Endothelial cell of umbilical vein (primary cell): ENCODE data around the gene A4GNT. TPM values are rescaled to one million over a fixed set of nuclear protein-coding genes. Genes with fewer than 3 reads are reported as not detected.

ENCODE experiments used
- BruUV-seq: library from RNA; stranded (reverse); fragments of 400-500 nt; replicated peaks from 2 replicates; lab custom pipeline; 2021; lab: Mats Ljungman, UMichigan
- CTCF ChIA-PET: fragments of 300-600, 350-600 bp; sonication (Branson Sonifier 250); formaldehyde crosslinking; loops from one replicate; lab custom pipeline; 2021; ENCODE audit warnings: antibody characterized with exemption, inconsistent platforms; lab: Charles Lee
- POLR2A ChIA-PET: fragments of 300-600, 350-600 bp; sonication (Branson Sonifier 250); formaldehyde crosslinking; loops from one replicate; lab custom pipeline; 2021; ENCODE audit warnings: antibody characterized with exemption, inconsistent platforms; lab: Charles Lee
- DNase-seq: peaks from one replicate; pipeline ENCODE4 v3.0.0-alpha.2; 2011; ENCODE audit warnings: low read depth, low spot score
- FAIRE-seq: peaks from 2 replicates; lab custom pipeline; 2011; peaks lifted over from hg19 to GRCh38; lab: Jason Lieb, UNC
- H2AFZ ChIP-seq: 2 replicates; pipeline ENCODE4 v1.6.0; 2012; ENCODE audit warnings: low read depth, low read length, control low read depth, inconsistent platforms
- H3K27ac ChIP-seq: 2 replicates; pipeline ENCODE4 v1.5.1; 2011; ENCODE audit warnings: low read depth, mild to moderate bottlenecking, control low read depth, low read length, moderate library complexity; ENCODE audit not compliant: insufficient read depth
- H3K27me3 ChIP-seq, 2 experiments: 2 replicates each; pipeline versions ENCODE4 v1.6.0 to v1.6.1; 2011; ENCODE audit warnings: low read length in 2 of 2, mixed read lengths in 1 of 2; ENCODE audit not compliant: control insufficient read depth in 2 of 2, insufficient read depth in 2 of 2
- H3K36me3 ChIP-seq, 2 experiments: 2 replicates in 1 of 2; 3 replicates in 1 of 2; pipeline ENCODE4 v1.5.1; 2011; ENCODE audit warnings: low read length in 2 of 2, mild to moderate bottlenecking in 1 of 2, moderate library complexity in 1 of 2; ENCODE audit not compliant: control insufficient read depth in 2 of 2, insufficient read depth in 2 of 2; ENCODE audit errors: extremely low read depth in 1 of 2
- H3K4me1 ChIP-seq: 3 replicates; pipeline ENCODE4 v1.5.1; 2011; ENCODE audit warnings: mild to moderate bottlenecking, low read length; ENCODE audit not compliant: control insufficient read depth, insufficient read depth; ENCODE audit errors: extremely low read depth
- H3K4me2 ChIP-seq: 2 replicates; pipeline ENCODE4 v1.6.1; 2011; ENCODE audit warnings: low read length, control low read depth, mixed read lengths; ENCODE audit not compliant: insufficient read depth
- H3K4me3 ChIP-seq, 3 experiments: fragments of 200-600 bp in 1 of 3; sonication (generic), shearing (Covaris generic) in 1 of 3; replicated peaks in 1 of 3; 2 replicates each; pipeline ENCODE4 v1.5.1; 2011 to 2016; ENCODE audit warnings: control low read depth in 3 of 3, low read length in 3 of 3, mild to moderate bottlenecking in 2 of 3, inconsistent platforms in 1 of 3, low read depth in 1 of 3, moderate library complexity in 1 of 3; ENCODE audit not compliant: insufficient read depth in 1 of 3
- H3K79me2 ChIP-seq: 2 replicates; pipeline ENCODE4 v1.6.0; 2012; ENCODE audit warnings: low read length, inconsistent platforms; ENCODE audit not compliant: control insufficient read depth, insufficient read depth
- H3K9ac ChIP-seq: replicated peaks from 2 replicates; pipeline ENCODE3; 2011; ENCODE audit warnings: low read length, control low read depth; ENCODE audit not compliant: insufficient read depth; ENCODE audit errors: extremely low read depth
- H3K9me1 ChIP-seq: replicated peaks from 3 replicates; pipeline ENCODE4 v1.6.0; 2011; ENCODE audit warnings: mild to moderate bottlenecking, low read length; ENCODE audit not compliant: control insufficient read depth, insufficient read depth; ENCODE audit errors: extremely low read depth
- H3K9me3 ChIP-seq: replicated peaks from 2 replicates; pipeline ENCODE4 v1.5.1; 2012; ENCODE audit warnings: low read length, inconsistent platforms; ENCODE audit not compliant: control insufficient read depth, insufficient read depth
- H4K20me1 ChIP-seq: replicated peaks from 2 replicates; pipeline ENCODE3; 2011; ENCODE audit warnings: mild to moderate bottlenecking, low read length; ENCODE audit not compliant: control insufficient read depth, insufficient read depth; ENCODE audit errors: extremely low read depth
- CTCF ChIP-seq, 2 donors: IDR thresholded peaks; 1 replicate in 1 of 2; 2 replicates in 1 of 2; pipeline ENCODE4 v1.5.1; 2011; ENCODE audit warnings: low read length in 2 of 2, mild to moderate bottlenecking in 2 of 2, moderate library complexity in 2 of 2, control low read depth in 1 of 2, inconsistent platforms in 1 of 2, low read depth in 1 of 2; ENCODE audit not compliant: insufficient read depth in 1 of 2; ENCODE audit errors: extremely low read depth in 1 of 2
- EZH2 ChIP-seq: IDR thresholded peaks from 2 replicates; pipeline ENCODE4 v1.6.1; 2012; ENCODE audit warnings: borderline replicate concordance, low read depth, mild to moderate bottlenecking, moderate library complexity, low read length, inconsistent platforms; ENCODE audit not compliant: severe bottlenecking
- FOS ChIP-seq: IDR thresholded peaks from 2 replicates; pipeline ENCODE4 v1.6.1; 2011; ENCODE audit warnings: mild to moderate bottlenecking, low read length, moderate library complexity, borderline replicate concordance; ENCODE audit not compliant: insufficient read depth
- GATA2 ChIP-seq: IDR thresholded peaks from 2 replicates; pipeline ENCODE4 v1.7.0; 2011; ENCODE audit warnings: low read depth, mild to moderate bottlenecking, moderate library complexity, mixed read lengths, low read length; ENCODE audit not compliant: insufficient read length, insufficient read depth
- JUN ChIP-seq: IDR thresholded peaks from 2 replicates; pipeline ENCODE4 v1.6.1; 2011; ENCODE audit warnings: borderline replicate concordance, low read depth; ENCODE audit not compliant: insufficient read length, insufficient read depth
- MYC ChIP-seq: IDR thresholded peaks from one replicate; pipeline ENCODE4 v1.6.1; 2011; ENCODE audit warnings: mild to moderate bottlenecking, low read depth, low read length
- POLR2A ChIP-seq: IDR thresholded peaks from 2 replicates; pipeline ENCODE4 v1.6.1; 2012; ENCODE audit warnings: low read depth, mild to moderate bottlenecking, control low read depth, low read length
- POLR2AphosphoS5 ChIP-seq: IDR thresholded peaks from 2 replicates; pipeline ENCODE4 v1.6.1; 2012; ENCODE audit warnings: low read depth, mild to moderate bottlenecking, control low read depth, low read length, moderate library complexity; ENCODE audit not compliant: insufficient read depth
- dilution Hi-C: fragments of 300-500 bp; cut with MboI; formaldehyde crosslinking; loops from one replicate; pipeline ENCODE4 v1.15.0; 2019; ENCODE audit warnings: low sequenced_read_pairs; ENCODE audit not compliant: extremely low pct_ligation_motif_present
- intact Hi-C: fragments of 100-400 bp; cut with micrococcal nuclease; formaldehyde crosslinking; loops from one replicate; pipeline ENCODE4 v1.10.0; 2022
- polyA plus RNA-seq, 4 experiments: library from polyadenylated mRNA; depleted of rRNA in 3 of 4; stranded (reverse) in 3 of 4; unstranded in 1 of 4; fragments of >200 nt; gene quantifications; 2 replicates each; pipeline versions ENCODE4 v1.2.1 to v1.2.3, GENCODE V29; 2011 to 2012; ENCODE audit warnings: missing spikeins in 1 of 4
- total RNA-seq: library from RNA; stranded (reverse); gene quantifications from 2 replicates; pipeline ENCODE4 v1.2.3, GENCODE V29; 2021
- TF ChIP-seq, protein P1 (sequence below): IDR thresholded peaks from 2 replicates; pipeline ENCODE4 v1.6.1; 2011; ENCODE audit not compliant: insufficient read depth, insufficient read length

Gene A4GNT
- total and polyA plus RNA-seq, 2 donors (not counting 3 experiments of a cell fraction or from before 2014, with no cell fraction given) = not detected

- Histone ChIP-seq H3K4me2 (no peak overlapping the region), H3K9me3 (no peaks in the 10 kb centered on the region), H3K4me1 (no peaks in the 10 kb centered on the region), H3K4me3 (no peak overlapping the region), H3K36me3 (peaks cover 0 to 3% of the 10 kb centered on the region in 2 experiments), H3K9me1 (no peaks in the 10 kb centered on the region), H3K27ac (no peak overlapping the region), H3K9ac (no peak overlapping the region), H2AFZ (no peak overlapping the region), H4K20me1 (no peaks in the 10 kb centered on the region), H3K27me3 (no peaks in the 10 kb centered on the region), H3K79me2 (no peaks in the 10 kb centered on the region)
- CTCF ChIA-PET = interaction anchor here (0.9 to 1.5 kb wide), 2 partner anchors 28 to 987 kb away, joined by 3 to 4 read pairs; no protein-coding TSS in a partner anchor
- no peak for TF ChIP-seq CTCF (IDR thresholded peaks at IDR 0.05; ENCODE audit: extremely low read depth in 1 of 2, insufficient read depth in 1 of 2, low read depth in 1 of 2, low read length in 2 of 2)
- no peak for TF ChIP-seq JUN
- TF ChIP-seq GATA2 = no peak
- no peak for TF ChIP-seq POLR2A
- TF ChIP-seq, protein P1, sequence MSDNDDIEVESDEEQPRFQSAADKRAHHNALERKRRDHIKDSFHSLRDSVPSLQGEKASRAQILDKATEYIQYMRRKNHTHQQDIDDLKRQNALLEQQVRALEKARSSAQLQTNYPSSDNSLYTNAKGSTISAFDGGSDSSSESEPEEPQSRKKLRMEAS = no peak
- TF ChIP-seq EZH2 = no peak
- TF ChIP-seq POLR2AphosphoS5 = no peak
- no peak for TF ChIP-seq MYC
- no peak for TF ChIP-seq FOS
- FAIRE-seq (no peak), DNase-seq (no peak)
- dilution Hi-C loops = no loop called here
- intact Hi-C loops = no loop called here
- no TSS peak for BruUV-seq
- POLR2A ChIA-PET = no interaction called here
These were observed 40.2 kb downstream of the A4GNT start for GRCh38 chr3:138092023-138092422.
